RPMI8226 (cell line): Measurements from ENCODE around the gene NKAIN1.
A peak's percentile ranks its signal among the peaks of the same experiment; 100 is the strongest.
"Not testable (repeated sequence)": the region's sequence is repeated elsewhere in the genome, so short reads cannot be mapped to it uniquely, and the experiment has no call there.

Experiments
- DNase-seq: peaks from one replicate; pipeline ENCODE4 v3.0.0-alpha.2; 2015

Gene NKAIN1

GRCh38 chr1:31239653-31240241, at the start of gene NKAIN1:
TSS of gene NKAIN1 (minus strand) at chr1:31239887. CDS start at chr1:31239547, 340 bp downstream.
- peak; percentile 32 for DNase-seq

GRCh38 chr1:31289021-31289420, 49.3 kb upstream of the NKAIN1 start:
- no peak for DNase-seq

DNA sequence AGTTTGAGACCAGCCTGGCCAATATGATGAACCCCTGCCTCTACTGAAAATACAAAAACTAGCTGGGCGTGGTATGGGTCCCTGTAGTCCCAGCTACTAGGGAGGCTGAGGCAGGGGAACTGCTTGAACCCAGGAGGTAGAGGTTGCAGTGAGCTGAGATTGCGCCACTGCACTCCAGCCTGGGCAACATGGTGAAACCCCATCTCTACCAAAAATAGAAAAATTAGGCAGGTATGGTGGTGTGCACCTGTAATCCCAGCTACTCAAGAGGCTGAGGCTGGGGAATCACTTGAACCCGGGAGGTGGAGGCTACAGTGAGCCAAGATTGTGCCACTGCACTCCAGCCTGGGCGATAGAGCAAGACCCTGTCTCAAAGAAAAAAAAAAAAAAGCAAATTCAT, 48.1 kb upstream of the NKAIN1 start:
- DNase-seq, result not testable (repeated sequence)

GRCh38 chr1:31282426-31282825, 42.7 kb upstream of the NKAIN1 start:
- not testable (repeated sequence) for DNase-seq

GRCh38 chr1:31273619-31274018, 33.9 kb upstream of the NKAIN1 start:
- no peak for DNase-seq

GRCh38 chr1:31272369-31272768, 32.7 kb upstream of the NKAIN1 start:
- no peak for DNase-seq

DNA sequence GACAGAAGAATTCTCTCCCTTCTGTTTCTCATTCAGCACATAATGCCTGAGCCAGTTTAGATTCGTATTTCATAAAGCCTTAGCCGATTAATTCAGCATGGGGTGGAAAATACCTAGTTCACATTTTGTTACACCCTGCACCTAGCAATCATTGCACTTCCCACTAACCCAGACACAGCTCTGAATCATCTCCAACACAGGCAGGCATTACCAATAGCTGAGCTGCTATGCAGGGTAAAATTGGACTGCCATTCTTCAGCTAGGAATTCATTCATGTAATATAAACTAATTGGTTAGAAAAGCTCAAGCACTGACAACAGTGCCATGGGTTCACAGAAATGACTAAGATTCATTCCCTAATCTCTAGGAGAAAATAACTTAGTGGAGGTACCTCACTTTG, 26.9 kb upstream of the NKAIN1 start:
- DNase-seq, result no peak

GRCh38 chr1:31264790-31265386, 25.2 kb upstream of the NKAIN1 start:
- no peak for DNase-seq

- no peak for DNase-seq
These were observed 23.7 kb upstream of the NKAIN1 start for GRCh38 chr1:31263408-31263807.

DNA sequence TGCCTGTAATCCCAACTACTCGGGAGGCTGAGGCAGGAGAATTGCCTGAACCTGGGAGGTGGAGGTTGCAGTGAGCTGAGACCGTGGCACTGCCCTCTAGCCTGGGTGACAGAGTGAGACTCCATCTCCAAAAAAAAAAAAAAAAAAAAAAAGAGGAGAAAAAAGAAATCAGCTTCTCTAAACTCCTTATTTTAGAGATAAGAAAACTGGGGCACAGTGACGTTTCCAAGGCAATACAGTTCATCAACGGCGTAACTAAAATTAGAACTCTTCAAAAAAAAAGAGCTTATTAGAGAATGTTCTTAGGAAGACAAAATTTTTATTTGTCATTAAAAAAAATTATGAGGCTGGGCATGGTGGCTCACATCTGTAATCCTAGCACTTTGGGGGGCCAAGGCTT, 22.7 kb upstream of the NKAIN1 start:
- not testable (repeated sequence) for DNase-seq

GRCh38 chr1:31261916-31262315, 22.2 kb upstream of the NKAIN1 start:
- DNase-seq, result no peak

DNA sequence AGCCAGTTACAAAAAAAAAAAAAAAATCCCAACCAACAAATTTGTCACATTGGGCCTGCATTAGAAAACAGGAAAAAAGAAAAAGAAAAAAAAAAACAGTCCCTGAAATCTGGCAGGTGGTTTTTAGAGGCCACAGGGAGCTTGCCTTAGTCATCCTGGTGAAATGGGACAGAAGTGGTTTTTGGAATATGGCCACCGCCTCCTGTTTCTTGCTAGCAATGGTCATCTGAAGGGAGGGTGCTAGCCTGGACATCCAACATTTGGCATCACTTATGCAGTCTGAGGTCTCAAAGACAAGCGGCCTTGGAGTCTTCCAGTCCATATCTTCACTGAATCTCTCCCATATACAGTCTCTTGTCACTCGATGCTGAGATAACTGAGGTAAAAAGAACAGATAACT, 20.1 kb upstream of the NKAIN1 start:
- DNase-seq, result no peak

- no peak for DNase-seq
These were observed 18.9 kb upstream of the NKAIN1 start for GRCh38 chr1:31258581-31258980.

- DNase-seq, result no peak
These were observed 17.5 kb upstream of the NKAIN1 start for GRCh38 chr1:31257213-31257612.

- no peak for DNase-seq
These were observed 10.2 kb upstream of the NKAIN1 start for GRCh38 chr1:31249854-31250253.

GRCh38 chr1:31248276-31248675, 8.6 kb upstream of the NKAIN1 start:
- DNase-seq, result no peak

DNA sequence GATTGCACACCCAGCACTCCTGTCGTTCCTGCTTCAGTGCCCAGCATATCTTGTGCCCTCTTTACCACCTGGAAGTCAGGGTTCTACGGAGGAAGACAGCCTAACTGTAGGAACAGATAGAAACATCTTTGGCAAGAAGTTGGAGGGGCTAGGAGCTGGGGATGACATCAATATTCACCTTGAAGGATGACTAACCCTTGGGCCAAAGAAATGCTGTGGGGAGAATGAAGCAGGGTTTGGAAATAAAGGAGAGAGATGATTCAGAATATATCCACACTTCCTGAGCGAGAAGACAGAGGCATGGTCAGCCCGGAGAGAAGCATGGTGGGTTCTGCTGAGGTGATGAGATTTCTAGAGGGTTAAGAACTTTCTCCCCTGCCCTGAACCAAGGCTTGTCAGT, 4.6 kb upstream of the NKAIN1 start:
- DNase-seq, result no peak

GRCh38 chr1:31243501-31244286, 4.0 kb upstream of the NKAIN1 start:
- DNase-seq, result no peak

DNA sequence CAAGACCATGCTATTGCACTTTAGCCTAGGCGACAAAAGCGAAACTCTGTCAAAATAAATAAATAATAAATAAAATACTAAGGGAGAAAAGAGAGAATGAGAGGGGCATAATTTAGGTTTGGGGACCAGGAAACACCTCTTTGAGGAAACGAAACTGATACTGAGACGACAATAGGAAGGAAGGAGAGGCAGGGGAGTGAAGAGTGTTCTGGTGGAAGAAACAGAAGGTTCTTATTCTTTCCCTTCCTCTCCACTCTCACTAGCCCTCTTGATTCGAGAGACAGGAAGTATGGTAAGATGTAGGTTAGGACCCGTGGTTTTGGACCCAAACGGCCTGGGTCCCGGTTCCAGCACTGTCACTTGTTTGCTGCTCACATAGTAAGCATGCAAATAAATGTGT, 1.6 kb upstream of the NKAIN1 start:
- no peak for DNase-seq

DNA sequence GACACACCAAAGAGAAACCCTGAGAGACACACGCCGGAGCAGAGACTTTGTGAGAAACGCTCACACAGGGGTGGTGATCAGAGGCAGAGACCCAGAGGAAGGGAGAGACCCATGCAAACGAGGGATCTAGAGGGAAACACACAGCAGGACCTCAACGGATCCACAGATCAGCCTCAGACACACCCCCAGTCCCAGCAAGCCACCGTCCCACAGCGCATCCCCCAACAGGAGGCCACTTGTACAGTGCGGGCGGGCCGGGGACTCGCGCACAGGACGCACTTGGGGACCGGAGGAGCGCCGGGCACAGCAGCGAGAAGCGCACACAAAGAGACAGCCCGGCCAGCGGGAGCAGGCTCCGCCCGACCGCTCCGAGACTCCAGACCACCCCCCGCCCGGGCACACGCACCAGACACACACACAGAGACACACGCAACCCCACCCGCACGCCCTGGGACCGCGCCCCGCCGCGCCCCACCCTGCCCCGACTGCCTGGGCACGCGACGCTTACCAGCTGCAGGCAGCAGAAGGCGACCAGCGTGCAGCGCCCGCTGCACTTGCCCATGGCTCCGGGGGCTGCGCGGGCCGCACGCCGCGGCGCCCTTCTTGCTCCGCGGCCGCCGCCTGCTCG, 587 bp downstream of the NKAIN1 start:
- no peak for DNase-seq

DNA sequence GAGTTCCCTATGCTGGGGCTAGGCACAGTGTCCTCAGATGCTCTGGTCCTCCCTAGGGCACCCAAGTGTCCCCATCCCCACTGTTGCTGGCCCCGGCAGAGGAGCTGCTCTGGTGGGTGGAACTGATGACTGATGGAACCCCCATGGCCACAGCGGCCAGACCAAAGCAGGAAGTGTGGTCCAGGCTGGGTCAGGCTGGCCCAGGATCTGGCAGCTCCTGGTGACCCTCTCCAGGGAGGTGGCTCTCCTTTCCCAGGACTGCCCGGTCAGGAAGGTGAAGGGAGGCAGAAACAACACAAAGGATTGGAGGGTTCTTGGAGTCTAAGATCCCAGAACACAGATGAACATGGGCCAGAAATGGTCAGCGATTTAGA, 1.1 kb downstream of the NKAIN1 start:
- no peak for DNase-seq

- DNase-seq, result no peak
These were observed 4.8 kb downstream of the NKAIN1 start for GRCh38 chr1:31234870-31235269.

DNA sequence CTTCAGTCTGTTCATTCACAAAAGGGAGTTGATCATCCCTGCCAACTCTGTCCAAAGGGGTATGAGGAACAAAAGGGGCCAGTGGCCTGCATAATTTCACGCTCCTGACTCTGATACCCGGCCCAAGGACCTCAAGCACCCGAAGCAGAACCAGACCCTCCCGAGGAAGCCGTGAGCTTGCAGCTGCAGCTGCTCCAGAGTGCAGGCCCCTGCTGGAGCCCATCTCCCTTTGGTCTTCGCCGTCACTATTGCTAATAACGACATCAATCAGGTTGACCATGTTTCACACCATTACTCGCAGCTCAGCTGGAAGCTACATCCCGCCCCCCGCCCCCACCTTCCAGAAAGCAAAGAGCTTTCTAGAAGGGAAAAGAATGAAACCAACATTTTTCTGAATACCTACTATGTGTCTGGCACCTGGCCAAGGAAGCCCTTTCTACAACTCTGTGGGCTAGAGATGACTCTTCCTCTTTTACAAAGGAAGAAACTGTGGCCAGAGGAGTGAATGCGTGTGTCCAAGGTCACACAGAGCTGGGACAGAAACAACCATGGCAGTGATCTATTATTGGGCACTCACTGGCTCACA, 5.5 kb downstream of the NKAIN1 start:
- no peak for DNase-seq

GRCh38 chr1:31232689-31233088, 7.0 kb downstream of the NKAIN1 start:
- no peak for DNase-seq
